Activated T-cell treated with anti-CD3 and anti-CD28 coated beads for 1 hour (primary cell): Measurements from ENCODE around the gene GADD45A.
"Not testable (repeated sequence)": the region's sequence is repeated elsewhere in the genome, so short reads cannot be mapped to it uniquely, and the experiment has no call there.

ENCODE experiments used
- DNase-seq: peaks from one replicate; pipeline ENCODE4 v3.0.0-alpha.2; 2020; ENCODE audit warnings: low read depth

GADD45A gene

DNA sequence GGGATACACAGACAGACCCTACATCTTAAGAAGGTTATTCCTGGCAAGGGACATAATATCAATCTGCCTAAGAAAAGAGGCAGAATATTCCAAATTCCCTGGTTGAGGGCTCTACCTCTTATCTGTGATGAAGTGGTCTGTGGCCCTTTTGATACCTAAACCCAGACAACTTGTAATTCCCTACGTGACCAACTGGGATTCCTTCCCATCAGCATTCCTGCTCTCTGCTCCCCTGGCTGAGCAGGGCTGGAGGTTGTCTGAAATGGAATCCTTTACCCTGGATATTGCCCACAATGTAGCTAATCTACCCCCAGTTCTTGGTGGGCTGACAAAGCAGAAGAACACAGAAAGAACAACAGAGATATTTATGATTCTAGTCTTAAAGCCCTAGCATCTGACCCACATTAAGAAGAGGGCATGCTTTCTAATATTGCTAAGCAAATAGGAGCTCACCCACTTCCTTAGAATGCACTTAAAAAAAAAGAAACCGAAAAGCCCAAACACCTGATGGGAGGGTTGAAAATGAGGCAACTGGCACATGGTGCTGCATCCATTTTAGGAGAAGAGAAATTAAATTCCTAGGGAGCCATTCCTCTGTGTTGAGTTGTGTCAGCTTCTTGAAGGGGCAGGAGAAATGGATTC, 36.8 kb downstream of the GADD45A start:
- no peak for DNase-seq

GRCh38 chr1:67722292-67722944, 37.4 kb downstream of the GADD45A start:
- no peak for DNase-seq

- no peak for DNase-seq
Measured at GRCh38 chr1:67723126-67723525, 38.1 kb downstream of the GADD45A start.

DNA sequence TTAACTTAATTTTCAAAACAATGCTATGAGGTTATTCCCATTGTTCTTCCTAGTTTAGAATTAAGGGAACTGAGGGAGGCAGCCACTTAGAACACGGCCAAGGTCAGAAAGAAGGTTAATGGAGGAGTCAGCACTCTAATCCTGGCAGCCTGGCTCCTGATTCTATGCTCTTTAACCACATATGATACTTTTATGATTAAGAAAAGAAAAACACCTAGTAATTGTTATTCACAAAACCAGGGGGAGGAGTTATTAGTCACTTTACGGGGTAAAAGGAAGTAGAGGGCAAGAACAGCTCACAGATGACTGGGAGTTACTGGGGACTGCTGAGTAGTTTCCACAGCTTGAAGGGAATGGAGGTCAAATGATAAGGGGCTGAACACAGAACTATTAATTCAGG, 38.6 kb downstream of the GADD45A start:
- no peak for DNase-seq

GRCh38 chr1:67724928-67725560, 40.0 kb downstream of the GADD45A start:
- DNase-seq = no peak

DNA sequence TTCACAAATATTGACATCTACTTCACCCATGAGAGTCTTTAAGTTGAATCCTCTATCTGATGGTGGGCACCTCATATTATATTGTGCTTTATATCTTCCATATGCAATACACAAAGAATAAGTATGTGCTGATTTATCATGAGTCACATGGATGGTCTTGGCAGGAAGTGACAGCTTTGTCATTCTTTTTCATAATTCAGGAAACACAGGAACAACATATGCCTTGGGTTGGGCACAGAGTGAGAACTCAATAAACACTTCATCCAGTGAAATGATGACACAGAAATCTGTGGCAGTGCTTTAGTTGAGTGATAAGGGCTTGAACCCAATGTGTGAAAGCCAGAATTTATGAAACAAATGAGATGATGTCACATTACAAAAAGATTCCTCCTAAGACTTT, 41.2 kb downstream of the GADD45A start:
- no peak for DNase-seq

GRCh38 chr1:67729872-67730271, 44.9 kb downstream of the GADD45A start:
- no peak for DNase-seq

DNA sequence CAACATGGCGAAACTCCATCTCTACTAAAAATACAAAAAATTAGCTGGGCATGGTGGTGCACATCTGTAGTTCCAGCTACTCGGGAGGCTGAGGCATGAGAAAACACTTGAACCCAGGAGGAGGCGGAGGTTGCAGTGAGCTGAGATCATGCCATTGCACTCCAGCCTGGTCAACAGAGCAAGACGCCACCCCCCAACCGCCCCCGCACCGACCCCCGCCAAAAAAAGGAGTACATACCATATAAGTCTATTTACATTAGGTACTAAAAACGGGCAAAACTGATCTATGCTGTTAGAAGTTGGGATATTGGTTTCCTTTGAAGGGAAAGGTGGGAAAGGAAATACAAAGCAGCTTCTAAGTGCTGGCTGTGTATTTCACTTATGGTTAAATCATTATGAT, 45.3 kb downstream of the GADD45A start:
- DNase-seq = not testable (repeated sequence)

GRCh38 chr1:67731322-67731721, 46.3 kb downstream of the GADD45A start:
- DNase-seq = no peak

DNA sequence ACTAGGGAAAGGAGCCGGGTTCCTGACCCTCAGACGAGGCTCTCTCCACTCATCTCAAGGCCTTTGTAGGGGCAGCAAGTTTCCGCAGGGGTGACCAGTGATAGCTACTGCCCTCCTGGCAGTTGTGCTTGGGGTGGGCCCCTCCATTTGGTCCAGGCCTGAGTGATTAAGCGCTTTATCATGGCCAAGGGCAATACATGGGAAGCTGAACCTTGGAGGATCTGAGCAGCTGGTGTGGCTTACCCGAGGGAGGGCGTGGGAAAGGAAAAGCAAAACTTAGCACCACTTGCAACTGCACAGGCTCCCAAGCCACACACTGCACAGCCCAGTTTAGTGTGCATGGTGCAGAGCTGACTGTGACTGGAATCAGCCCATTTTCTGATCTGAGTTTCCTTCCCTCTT, 47.8 kb downstream of the GADD45A start:
- no peak for DNase-seq

- DNase-seq = no peak
Measured at GRCh38 chr1:67733681-67734322, 48.8 kb downstream of the GADD45A start.

DNA sequence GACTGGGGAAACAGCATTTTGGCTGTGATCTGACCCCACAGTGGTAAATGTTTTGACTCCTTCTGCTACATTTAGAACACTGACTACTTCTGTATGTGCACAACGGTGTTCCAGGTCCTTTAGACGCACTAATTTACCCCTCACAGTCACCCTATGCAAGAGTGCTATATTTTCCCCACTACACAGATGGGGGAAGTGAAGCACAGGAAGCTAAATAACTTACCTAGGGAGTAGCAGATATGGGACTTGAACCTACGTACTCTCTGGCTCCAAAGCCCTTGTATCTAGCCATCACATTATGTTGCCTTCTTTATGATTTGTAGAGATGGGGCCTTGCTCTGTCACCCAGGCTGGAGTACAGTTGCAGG, 49.3 kb downstream of the GADD45A start:
- no peak for DNase-seq

GRCh38 chr1:67735206-67735605, 50.2 kb downstream of the GADD45A start:
- DNase-seq = no peak

DNA sequence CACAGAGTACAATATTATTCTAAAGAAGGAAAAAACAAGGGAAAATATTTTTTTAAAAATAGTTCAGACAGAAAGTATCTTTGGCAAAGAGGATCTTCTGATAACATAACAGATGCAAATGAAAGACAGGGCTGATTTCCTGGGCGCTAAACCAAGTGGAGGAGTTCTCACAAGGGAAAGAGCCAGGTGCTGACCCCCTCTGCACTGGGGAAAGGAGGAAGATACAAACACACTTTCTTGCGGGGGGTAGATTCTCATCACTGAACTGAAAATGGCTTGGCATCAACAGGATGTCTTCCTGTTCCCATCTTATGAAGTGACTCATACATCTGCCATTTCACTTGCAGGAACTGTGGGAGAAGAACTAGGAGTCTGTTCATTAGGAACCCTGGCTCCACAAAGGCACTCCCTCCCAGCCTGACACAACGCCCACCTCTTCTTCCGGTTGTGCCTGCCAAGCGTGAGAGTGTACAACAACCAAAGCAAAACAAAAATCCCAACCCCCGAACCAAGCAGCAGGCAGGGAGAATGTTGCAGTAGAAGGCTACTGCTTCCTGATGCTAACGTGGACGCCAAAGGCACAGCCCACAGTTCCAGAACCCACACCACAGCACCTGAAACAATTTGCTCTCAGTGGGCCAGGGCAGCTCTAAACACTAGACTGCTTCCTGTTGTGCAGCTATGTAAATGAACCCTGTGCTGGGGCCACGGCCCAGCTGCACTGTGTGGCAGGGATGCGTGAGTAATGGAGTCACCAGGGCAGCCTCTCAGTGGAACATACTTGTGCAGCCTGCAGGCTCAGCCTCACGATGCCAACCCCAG, 51.0 kb downstream of the GADD45A start:
- peak; percentile 8 for DNase-seq

- no peak for DNase-seq
Measured at GRCh38 chr1:67736750-67737149, 51.7 kb downstream of the GADD45A start.

- no peak for DNase-seq
Measured at GRCh38 chr1:67737875-67738274, 52.9 kb downstream of the GADD45A start.
